BE2C (cell line): Measurements from ENCODE around the gene KCTD21.
A peak's percentile ranks its signal among the peaks of the same experiment; 100 is the strongest.

Source experiments
- DNase-seq: peaks from one replicate; pipeline ENCODE4 v3.0.0-alpha.2; 2020
- H3K27me3 ChIP-seq: fragments of 250-450 bp; sonication (Bioruptor Pico); 2 replicates; pipeline ENCODE4 v1.5.1; 2020; ENCODE audit warnings: mild to moderate bottlenecking
- H3K36me3 ChIP-seq: fragments of 250-450 bp; sonication (Bioruptor Pico); 2 replicates; pipeline ENCODE4 v1.5.1; 2020; ENCODE audit warnings: mild to moderate bottlenecking
- H3K4me1 ChIP-seq: fragments of 250-450 bp; sonication (Bioruptor Pico); 2 replicates; pipeline ENCODE4 v1.5.1; 2020
- H3K4me3 ChIP-seq: 2 replicates; pipeline ENCODE4 v1.5.1; 2011; ENCODE audit warnings: low read depth, low read length
- H3K9me3 ChIP-seq: fragments of 250-450 bp; sonication (Bioruptor Pico); 2 replicates; pipeline ENCODE4 v1.5.1; 2020
- TF ChIP-seq, protein P1 (sequence below): IDR thresholded peaks from 2 replicates; pipeline ENCODE4 v1.5.1; 2012; ENCODE audit warnings: mild to moderate bottlenecking, low read depth, low read length

Gene KCTD21

DNA sequence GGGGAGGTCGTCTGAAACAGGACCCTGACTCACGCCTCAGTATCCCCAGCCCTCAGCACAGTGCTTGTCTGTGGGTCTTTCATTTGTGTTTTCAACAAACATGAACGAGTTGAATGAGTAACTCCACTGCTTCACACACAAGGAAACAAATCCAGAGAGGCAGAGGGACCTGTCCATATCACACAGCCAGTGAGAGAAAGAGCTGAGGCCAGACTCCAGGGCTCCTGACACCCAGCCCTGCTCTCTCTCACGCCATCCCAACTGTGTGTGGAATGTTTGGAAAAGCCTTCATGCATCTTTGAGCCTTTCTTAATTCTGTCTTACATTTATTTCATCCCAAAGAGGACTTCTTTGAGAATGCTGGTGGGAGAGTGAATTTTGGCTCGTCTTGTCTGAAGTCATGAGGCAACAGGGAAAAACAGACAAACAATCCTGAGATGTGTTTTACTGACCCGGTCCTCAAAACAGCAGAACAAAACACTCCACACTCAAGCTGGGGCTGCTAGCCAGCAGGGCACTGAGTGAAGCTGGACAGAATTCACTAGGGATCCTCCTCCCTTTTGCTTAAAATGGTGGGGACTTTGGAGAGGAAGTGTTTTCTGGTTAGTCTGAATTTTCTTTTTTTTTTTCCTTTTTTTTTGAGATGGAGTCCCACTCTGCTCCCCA, 29.3 kb downstream of the KCTD21 start:
- no peak for DNase-seq
- Histone ChIP-seq H3K27me3 (no peaks in the 10 kb centered on the region), H3K4me3 (no peak overlapping the region), H3K4me1 (peaks cover 11% of the 10 kb centered on the region), H3K36me3 (no peaks in the 10 kb centered on the region), H3K9me3 (no peaks in the 10 kb centered on the region)
- TF ChIP-seq, protein P1, sequence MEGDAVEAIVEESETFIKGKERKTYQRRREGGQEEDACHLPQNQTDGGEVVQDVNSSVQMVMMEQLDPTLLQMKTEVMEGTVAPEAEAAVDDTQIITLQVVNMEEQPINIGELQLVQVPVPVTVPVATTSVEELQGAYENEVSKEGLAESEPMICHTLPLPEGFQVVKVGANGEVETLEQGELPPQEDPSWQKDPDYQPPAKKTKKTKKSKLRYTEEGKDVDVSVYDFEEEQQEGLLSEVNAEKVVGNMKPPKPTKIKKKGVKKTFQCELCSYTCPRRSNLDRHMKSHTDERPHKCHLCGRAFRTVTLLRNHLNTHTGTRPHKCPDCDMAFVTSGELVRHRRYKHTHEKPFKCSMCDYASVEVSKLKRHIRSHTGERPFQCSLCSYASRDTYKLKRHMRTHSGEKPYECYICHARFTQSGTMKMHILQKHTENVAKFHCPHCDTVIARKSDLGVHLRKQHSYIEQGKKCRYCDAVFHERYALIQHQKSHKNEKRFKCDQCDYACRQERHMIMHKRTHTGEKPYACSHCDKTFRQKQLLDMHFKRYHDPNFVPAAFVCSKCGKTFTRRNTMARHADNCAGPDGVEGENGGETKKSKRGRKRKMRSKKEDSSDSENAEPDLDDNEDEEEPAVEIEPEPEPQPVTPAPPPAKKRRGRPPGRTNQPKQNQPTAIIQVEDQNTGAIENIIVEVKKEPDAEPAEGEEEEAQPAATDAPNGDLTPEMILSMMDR: no peak

DNA sequence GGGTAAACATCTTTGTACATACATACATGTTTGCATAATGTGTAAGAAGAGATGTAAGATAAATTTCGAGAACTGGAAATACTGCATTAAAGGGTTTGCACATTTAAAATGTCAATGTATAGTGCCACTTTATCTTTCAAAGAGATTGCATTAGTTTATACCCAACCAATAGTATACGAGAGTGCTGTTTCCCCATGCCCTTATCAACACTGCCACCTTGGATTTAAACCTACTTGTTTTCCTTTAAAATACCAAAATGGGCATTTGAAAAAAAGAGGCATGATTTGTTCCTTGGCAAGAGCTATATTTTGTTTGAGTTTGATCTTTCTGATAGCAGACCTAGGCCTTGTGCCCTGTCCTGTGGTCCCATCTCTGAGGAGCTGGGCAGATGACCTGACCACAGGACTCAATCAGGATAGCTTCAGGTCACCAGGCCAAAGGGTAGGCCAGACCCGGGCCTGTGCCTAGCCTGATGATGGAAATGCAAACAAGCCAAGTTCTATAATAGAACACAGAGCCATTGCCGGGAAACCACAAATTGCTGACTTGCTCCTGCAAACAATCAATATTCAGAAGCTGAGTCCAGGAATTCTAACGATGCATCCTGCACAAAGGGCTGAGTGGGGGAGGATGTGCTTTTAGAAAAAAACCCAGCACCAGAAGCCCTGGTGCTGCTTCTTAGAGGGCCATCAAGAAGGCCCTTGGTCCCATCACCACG, 32.1 kb downstream of the KCTD21 start:
- H3K4me1 ChIP-seq: peaks cover 8% of the 10 kb centered on the region; the same call in 1 of the 2 replicates
- no peaks in the 10 kb centered on the region for H3K9me3 ChIP-seq
- H3K27me3 ChIP-seq: no peaks in the 10 kb centered on the region
- H3K4me3 ChIP-seq: no peak overlapping the region
- no peaks in the 10 kb centered on the region for H3K36me3 ChIP-seq
- no peak for DNase-seq
- TF ChIP-seq, protein P1: no peak

DNA sequence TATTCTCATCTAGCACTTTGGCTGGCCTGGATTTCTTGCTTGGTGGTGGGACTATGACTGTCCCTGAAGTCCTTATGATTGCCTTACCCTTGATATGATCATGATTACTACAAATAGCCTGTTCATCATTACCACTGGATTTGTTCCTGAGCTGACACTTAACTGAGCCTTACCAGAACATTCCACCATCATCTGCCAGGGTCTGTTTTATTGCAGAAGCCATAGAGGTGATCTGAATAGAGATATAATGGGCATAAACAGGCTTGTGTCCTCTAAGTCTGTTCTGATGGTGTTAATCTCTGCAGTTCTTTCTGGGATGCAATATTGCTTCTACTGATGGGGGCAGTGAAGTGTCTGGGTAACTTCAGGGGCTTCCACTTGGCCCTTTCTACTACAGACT, 36.6 kb downstream of the KCTD21 start:
- no peak for DNase-seq
- no peaks in the 10 kb centered on the region for H3K36me3 ChIP-seq
- no peak overlapping the region for H3K4me3 ChIP-seq
- no peaks in the 10 kb centered on the region for H3K9me3 ChIP-seq
- H3K4me1 ChIP-seq: peaks cover 14% of the 10 kb centered on the region; the same call in 1 of the 2 replicates
- TF ChIP-seq, protein P1: no peak
- no peaks in the 10 kb centered on the region for H3K27me3 ChIP-seq

DNA sequence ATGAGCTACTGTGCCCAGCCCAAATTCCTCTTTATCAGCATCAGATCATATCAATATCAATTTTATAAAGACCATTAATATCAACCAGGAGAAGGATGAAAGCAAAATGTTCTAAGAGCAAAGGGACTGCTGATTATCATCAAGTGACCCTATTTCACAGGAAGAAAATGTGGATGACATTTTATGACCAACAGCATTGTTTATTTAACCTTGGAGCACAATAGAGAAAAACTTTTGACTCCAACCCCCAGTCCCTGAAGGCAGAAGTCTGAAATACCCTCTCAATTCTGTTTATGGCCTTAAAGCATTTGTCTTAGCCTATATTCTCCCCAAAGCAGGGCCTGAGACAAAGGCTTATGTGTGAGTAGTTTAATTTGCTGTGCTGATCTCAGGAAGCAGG, 37.7 kb downstream of the KCTD21 start:
- no peaks in the 10 kb centered on the region for H3K9me3 ChIP-seq
- no peak for DNase-seq
- no peaks in the 10 kb centered on the region for H3K36me3 ChIP-seq
- H3K4me1 ChIP-seq: peaks cover 14% of the 10 kb centered on the region; the same call in 1 of the 2 replicates
- no peaks in the 10 kb centered on the region for H3K27me3 ChIP-seq
- TF ChIP-seq, protein P1: no peak
- H3K4me3 ChIP-seq: no peak overlapping the region

DNA sequence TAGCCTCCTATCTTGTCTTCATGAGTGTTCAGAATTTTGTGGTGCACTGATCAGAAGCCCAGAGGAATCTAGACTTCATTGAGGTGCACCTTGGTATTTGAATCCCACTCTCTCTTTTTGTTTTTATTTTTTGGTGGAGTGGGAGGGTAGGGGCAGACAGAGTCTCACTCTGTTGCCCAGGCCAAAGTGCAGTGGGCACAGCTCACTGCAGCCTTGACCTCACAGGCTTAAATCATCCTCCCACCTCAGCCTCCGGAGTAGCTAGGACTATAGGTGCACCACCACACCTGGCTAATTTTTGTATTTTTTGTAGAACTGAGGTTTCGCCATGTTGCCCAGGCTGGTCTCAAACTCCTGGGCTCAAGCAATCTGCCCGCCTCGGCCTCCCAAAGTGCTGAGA, 38.1 kb downstream of the KCTD21 start:
- H3K36me3 ChIP-seq: no peaks in the 10 kb centered on the region
- TF ChIP-seq, protein P1: no peak
- peaks cover 14% of the 10 kb centered on the region; the same call in 1 of the 2 replicates for H3K4me1 ChIP-seq
- H3K4me3 ChIP-seq: no peak overlapping the region
- no peak for DNase-seq
- H3K9me3 ChIP-seq: no peaks in the 10 kb centered on the region
- H3K27me3 ChIP-seq: no peaks in the 10 kb centered on the region

DNA sequence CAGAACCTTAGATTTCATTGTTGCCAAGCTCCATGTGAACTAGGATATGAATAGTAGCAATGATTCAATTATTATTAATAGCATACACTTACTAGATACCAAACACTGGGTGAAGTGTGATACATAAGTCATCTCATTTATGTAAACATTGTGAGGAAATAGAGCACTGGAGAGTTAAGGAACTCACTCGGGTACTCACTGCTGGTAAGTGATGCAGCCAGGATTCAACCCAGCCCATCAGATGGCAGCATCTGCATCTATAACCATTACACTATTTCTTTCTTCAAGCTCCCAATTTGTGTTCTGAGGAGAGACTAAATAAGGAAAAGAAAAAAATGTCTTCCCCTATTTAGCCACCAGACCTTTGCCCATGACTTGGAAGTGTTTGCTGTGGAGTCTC, 38.8 kb downstream of the KCTD21 start:
- DNase-seq: no peak
- H3K4me3 ChIP-seq: no peak overlapping the region
- no peaks in the 10 kb centered on the region for H3K27me3 ChIP-seq
- no peaks in the 10 kb centered on the region for H3K36me3 ChIP-seq
- TF ChIP-seq, protein P1: peak; percentile 45
- no peaks in the 10 kb centered on the region for H3K9me3 ChIP-seq
- H3K4me1 ChIP-seq: peaks cover 14% of the 10 kb centered on the region; the same call in 1 of the 2 replicates
